Transverse colon (tissue), 4 donors: ENCODE results near the gene PRLR.

ENCODE experiments used
- CTCF ChIP-seq, 5 experiments: fragments of 200-600 bp in 3 of 5; fragments of 450-650 bp in 2 of 5; sonication (generic) in 3 of 5; IDR thresholded peaks; 1 replicate in 2 of 5; 2 replicates in 3 of 5; pipeline ENCODE4 v1.5.1; 2016 to 2017; ENCODE audit warnings: antibody characterized with exemption in 5 of 5, inconsistent platforms in 3 of 5, mild to moderate bottlenecking in 2 of 5, moderate library complexity in 1 of 5
- POLR2A ChIP-seq: fragments of 450-650 bp; IDR thresholded peaks from one replicate; pipeline ENCODE4 v1.6.1; 2016; ENCODE audit warnings: antibody characterized with exemption, mild to moderate bottlenecking, moderate library complexity
- POLR2AphosphoS5 ChIP-seq, 3 donors: sonication (generic); formaldehyde crosslinking; IDR thresholded peaks; one replicate each; pipeline ENCODE4 v1.6.1; 2016; ENCODE audit warnings: antibody characterized with exemption in 3 of 3

- TF ChIP-seq CTCF (IDR thresholded peaks at IDR 0.05) (no peak), POLR2A (no peak), POLR2AphosphoS5 (IDR thresholded peaks at IDR 0.05) (no peak)
Measured at GRCh38 chr5:35163710-35164033, 66.6 kb downstream of the PRLR start.
